HEK293 (cell line): ENCODE data around the gene ATP7A.
A peak's percentile ranks its signal among the peaks of the same experiment; 100 is the strongest.

Experiments used
- CTCF ChIA-PET: fragments of 350-600 bp; formaldehyde crosslinking; extraction: SDS; loops from one replicate; lab custom pipeline; 2021; ENCODE audit warnings: antibody characterized with exemption; lab: Yijun Ruan, JAX
- POLR2A ChIA-PET: fragments of 300-600 bp; formaldehyde crosslinking; extraction: SDS; loops from one replicate; lab custom pipeline; 2020; ENCODE audit warnings: antibody characterized with exemption, inconsistent platforms; lab: Yijun Ruan, JAX
- H3K27ac ChIP-seq: fragments of 200-500 bp; sonication (Bioruptor generic); 2 replicates; pipeline ENCODE4 v1.5.1; 2014; ENCODE audit warnings: low read depth, low read length, control low read depth, inconsistent platforms; ENCODE audit errors: extremely low read depth
- H3K36me3 ChIP-seq, 2 experiments: fragments of 200-500 bp in 1 of 2; sonication (Bioruptor generic) in 1 of 2; 1 replicate in 1 of 2; 2 replicates in 1 of 2; pipeline ENCODE4 v1.5.1; 2014 to 2017; ENCODE audit warnings: inconsistent platforms in 2 of 2, low read length in 2 of 2; ENCODE audit not compliant: control insufficient read depth in 2 of 2, insufficient read depth in 1 of 2
- H3K4me1 ChIP-seq: fragments of 200-500 bp; sonication (Bioruptor generic); 2 replicates; pipeline ENCODE4 v1.5.1; 2014; ENCODE audit warnings: mild to moderate bottlenecking, low read length, inconsistent platforms; ENCODE audit not compliant: control insufficient read depth, insufficient read depth
- H3K4me3 ChIP-seq: 2 replicates; pipeline ENCODE4 v1.5.1; 2011; ENCODE audit warnings: low read depth, mild to moderate bottlenecking, control low read depth, low read length, moderate library complexity
- H3K9me3 ChIP-seq: fragments of 200-500 bp; sonication (Bioruptor generic); 2 replicates; pipeline ENCODE4 v1.5.1; 2014; ENCODE audit warnings: low read depth, low read length, inconsistent platforms; ENCODE audit not compliant: control insufficient read depth, insufficient read depth
- KLF7 ChIP-seq: fragments of 450-650 bp; formaldehyde crosslinking; IDR thresholded peaks from 2 replicates; pipeline ENCODE4 v1.5.1; 2016; ENCODE audit warnings: missing biosample characterization, missing genetic modification characterization, borderline replicate concordance
- MZF1 ChIP-seq: fragments of 450-650 bp; formaldehyde crosslinking; IDR thresholded peaks from 2 replicates; pipeline ENCODE4 v1.5.1; 2017; ENCODE audit warnings: missing biosample characterization, missing genetic modification characterization, borderline replicate concordance
- WT1 ChIP-seq: fragments of 450-650 bp; formaldehyde crosslinking; IDR thresholded peaks from 2 replicates; pipeline ENCODE4 v1.5.1; 2016; ENCODE audit warnings: missing biosample characterization, missing genetic modification characterization
- YY1 ChIP-seq: fragments of 450-650 bp; formaldehyde crosslinking; IDR thresholded peaks from 2 replicates; pipeline ENCODE4 v1.5.1; 2018; ENCODE audit warnings: missing biosample characterization, missing genetic modification characterization
- ZBTB21 ChIP-seq: fragments of 450-650 bp; formaldehyde crosslinking; IDR thresholded peaks from 2 replicates; pipeline ENCODE4 v1.5.1; 2017; ENCODE audit warnings: missing biosample characterization, missing genetic modification characterization
- ZBTB48 ChIP-seq: fragments of 450-650 bp; formaldehyde crosslinking; IDR thresholded peaks from 2 replicates; pipeline ENCODE4 v1.5.1; 2016; ENCODE audit warnings: missing biosample characterization, missing genetic modification characterization
- ZFHX2 ChIP-seq: fragments of 450-650 bp; formaldehyde crosslinking; conservative IDR thresholded peaks from 2 replicates; pipeline ENCODE4 v1.5.1; 2016; ENCODE audit warnings: missing biosample characterization, missing genetic modification characterization
- ZNF202 ChIP-seq: fragments of 450-650 bp; formaldehyde crosslinking; IDR thresholded peaks from 2 replicates; pipeline ENCODE4 v1.5.1; 2016; ENCODE audit warnings: missing biosample characterization, missing genetic modification characterization, borderline replicate concordance
- ZNF37A ChIP-seq: fragments of 450-650 bp; IDR thresholded peaks from 2 replicates; pipeline ENCODE4 v1.5.1; 2018; ENCODE audit warnings: missing biosample characterization, missing genetic modification characterization
- ZNF423 ChIP-seq: fragments of 450-650 bp; formaldehyde crosslinking; IDR thresholded peaks from 2 replicates; pipeline ENCODE4 v1.5.1; 2016; ENCODE audit warnings: missing biosample characterization, missing genetic modification characterization
- ZNF510 ChIP-seq: fragments of 450-650 bp; formaldehyde crosslinking; IDR thresholded peaks from 2 replicates; pipeline ENCODE4 v1.5.1; 2018; ENCODE audit warnings: mild to moderate bottlenecking, missing genetic modification characterization, missing biosample characterization; ENCODE audit not compliant: insufficient replicate concordance
- ZNF530 ChIP-seq: fragments of 450-650 bp; formaldehyde crosslinking; IDR thresholded peaks from 2 replicates; pipeline ENCODE4 v1.5.1; 2016; ENCODE audit warnings: low read depth, missing biosample characterization, missing genetic modification characterization
- ZNF629 ChIP-seq: fragments of 450-650 bp; formaldehyde crosslinking; IDR thresholded peaks from 2 replicates; pipeline ENCODE4 v1.5.1; 2017; ENCODE audit warnings: missing biosample characterization, missing genetic modification characterization
- ZNF791 ChIP-seq: fragments of 450-650 bp; formaldehyde crosslinking; IDR thresholded peaks from 2 replicates; pipeline ENCODE4 v1.5.1; 2016; ENCODE audit warnings: missing biosample characterization, missing genetic modification characterization
- ZSCAN18 ChIP-seq: fragments of 450-650 bp; formaldehyde crosslinking; IDR thresholded peaks from 2 replicates; pipeline ENCODE4 v1.5.1; 2016; ENCODE audit warnings: missing biosample characterization, missing genetic modification characterization
- TF ChIP-seq, protein P1 (sequence below): fragments of 450-650 bp; formaldehyde crosslinking; IDR thresholded peaks from 2 replicates; pipeline ENCODE4 v1.5.1; 2016; ENCODE audit warnings: missing biosample characterization, missing genetic modification characterization
- TF ChIP-seq, protein P2 (sequence below): fragments of 450-650 bp; formaldehyde crosslinking; IDR thresholded peaks from 2 replicates; pipeline ENCODE4 v1.5.0; 2017; ENCODE audit warnings: missing biosample characterization, missing genetic modification characterization, borderline replicate concordance

Gene ATP7A

DNA sequence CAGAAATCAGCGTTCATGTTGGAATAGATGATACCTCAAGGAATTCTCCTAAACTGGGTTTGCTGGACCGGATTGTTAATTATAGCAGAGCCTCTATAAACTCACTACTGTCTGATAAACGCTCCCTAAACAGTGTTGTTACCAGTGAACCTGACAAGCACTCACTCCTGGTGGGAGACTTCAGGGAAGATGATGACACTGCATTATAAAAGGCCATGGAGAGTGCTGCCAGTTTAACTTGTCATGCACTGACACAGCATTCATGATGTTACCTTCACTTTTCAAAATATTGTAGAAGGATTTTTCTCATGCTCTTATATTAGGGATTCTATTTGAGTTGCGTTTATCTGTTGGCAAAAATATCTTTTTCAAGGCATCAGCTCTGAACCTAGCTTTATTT, 135.9 kb downstream of the ATP7A start:
- no peak overlapping the region for H3K27ac ChIP-seq
- H3K36me3 ChIP-seq, result peaks cover 3 to 9% of the 10 kb centered on the region in 2 experiments; a peak in 2 of 3 replicates
- ChIA-PET CTCF (no interaction called here), POLR2A (no interaction called here)
- H3K9me3 ChIP-seq, result no peaks in the 10 kb centered on the region
- H3K4me1 ChIP-seq, result no peaks in the 10 kb centered on the region
- no peak overlapping the region for H3K4me3 ChIP-seq
- TF ChIP-seq WT1, result no peak
- TF ChIP-seq YY1, result no peak
- no peak for TF ChIP-seq ZNF423 (tag by site-specific recombination)
- TF ChIP-seq KLF7 (tag by site-specific recombination), result no peak
- no peak for TF ChIP-seq ZNF37A (tag by site-specific recombination)
- no peak for TF ChIP-seq ZNF530
- TF ChIP-seq ZNF791 (tag by site-specific recombination), result no peak
- TF ChIP-seq ZBTB21 (tag by site-specific recombination), result no peak
- TF ChIP-seq, protein P1, sequence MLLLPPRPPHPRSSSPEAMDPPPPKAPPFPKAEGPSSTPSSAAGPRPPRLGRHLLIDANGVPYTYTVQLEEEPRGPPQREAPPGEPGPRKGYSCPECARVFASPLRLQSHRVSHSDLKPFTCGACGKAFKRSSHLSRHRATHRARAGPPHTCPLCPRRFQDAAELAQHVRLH (tag by site-specific recombination), result no peak
- TF ChIP-seq ZNF510, result no peak
- no peak for TF ChIP-seq ZNF629 (tag by site-specific recombination)
- no peak for TF ChIP-seq ZNF202 (tag by site-specific recombination)
- TF ChIP-seq, protein P2, sequence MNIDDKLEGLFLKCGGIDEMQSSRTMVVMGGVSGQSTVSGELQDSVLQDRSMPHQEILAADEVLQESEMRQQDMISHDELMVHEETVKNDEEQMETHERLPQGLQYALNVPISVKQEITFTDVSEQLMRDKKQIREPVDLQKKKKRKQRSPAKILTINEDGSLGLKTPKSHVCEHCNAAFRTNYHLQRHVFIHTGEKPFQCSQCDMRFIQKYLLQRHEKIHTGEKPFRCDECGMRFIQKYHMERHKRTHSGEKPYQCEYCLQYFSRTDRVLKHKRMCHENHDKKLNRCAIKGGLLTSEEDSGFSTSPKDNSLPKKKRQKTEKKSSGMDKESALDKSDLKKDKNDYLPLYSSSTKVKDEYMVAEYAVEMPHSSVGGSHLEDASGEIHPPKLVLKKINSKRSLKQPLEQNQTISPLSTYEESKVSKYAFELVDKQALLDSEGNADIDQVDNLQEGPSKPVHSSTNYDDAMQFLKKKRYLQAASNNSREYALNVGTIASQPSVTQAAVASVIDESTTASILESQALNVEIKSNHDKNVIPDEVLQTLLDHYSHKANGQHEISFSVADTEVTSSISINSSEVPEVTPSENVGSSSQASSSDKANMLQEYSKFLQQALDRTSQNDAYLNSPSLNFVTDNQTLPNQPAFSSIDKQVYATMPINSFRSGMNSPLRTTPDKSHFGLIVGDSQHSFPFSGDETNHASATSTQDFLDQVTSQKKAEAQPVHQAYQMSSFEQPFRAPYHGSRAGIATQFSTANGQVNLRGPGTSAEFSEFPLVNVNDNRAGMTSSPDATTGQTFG, result no peak

DNA sequence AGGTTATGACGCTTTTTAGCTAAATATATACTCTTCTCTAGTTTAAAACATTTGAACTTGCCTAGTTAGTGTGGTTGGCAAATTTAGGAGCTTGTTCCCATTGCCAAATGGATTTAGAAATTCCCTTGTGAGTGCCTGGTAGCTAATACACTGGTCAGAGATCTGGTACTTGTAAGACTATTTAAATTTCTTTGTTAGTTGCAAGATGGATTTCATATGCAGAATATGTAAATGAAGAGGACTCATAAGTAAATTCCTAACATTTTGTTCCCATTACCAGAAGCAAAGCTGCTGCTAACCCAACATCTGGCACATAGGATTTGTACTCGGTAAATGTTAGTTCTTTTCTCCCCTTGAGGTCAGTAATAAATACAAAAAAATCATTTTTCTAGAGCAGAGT, 137.6 kb downstream of the ATP7A start:
- H3K4me3 ChIP-seq, result no peak overlapping the region
- POLR2A ChIA-PET, result no interaction called here
- CTCF ChIA-PET, result interaction anchor here (0.7 to 0.9 kb wide), 2 partner anchors 58 to 1034 kb away, joined by 3 to 4 read pairs; no protein-coding TSS in a partner anchor
- TF ChIP-seq ZFHX2 (tag by site-specific recombination) (no peak), ZBTB48 (tag by site-specific recombination) (no peak), ZSCAN18 (no peak)
- peaks cover 3 to 6% of the 10 kb centered on the region in 2 experiments; a peak in 2 of 3 replicates for H3K36me3 ChIP-seq
- H3K27ac ChIP-seq, result no peak overlapping the region
- H3K4me1 ChIP-seq, result no peaks in the 10 kb centered on the region
- H3K9me3 ChIP-seq, result no peaks in the 10 kb centered on the region

DNA sequence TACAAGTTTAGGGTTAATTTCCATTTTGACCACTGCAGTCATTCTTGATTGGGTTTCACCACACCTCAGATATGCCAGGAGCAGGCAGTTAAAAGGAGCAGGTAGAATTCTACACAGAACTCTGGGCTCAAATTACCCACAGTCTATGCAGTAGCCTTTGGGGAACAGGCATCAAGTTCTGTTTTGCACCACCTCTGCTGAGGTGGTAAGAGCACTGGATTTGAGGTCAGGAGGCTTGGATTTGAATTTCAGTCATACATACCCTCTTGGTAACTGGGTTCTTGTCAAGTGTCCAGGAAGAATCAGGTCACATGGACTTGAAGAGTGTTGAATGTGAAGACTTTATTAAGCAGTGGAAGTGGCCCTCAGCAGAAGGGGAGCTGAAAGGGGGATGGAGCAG, 153.2 kb downstream of the ATP7A start:
- TF ChIP-seq MZF1 (tag by site-specific recombination) (peak; percentile 20; the same call in 1 of the 2 replicates), ZSCAN18 (no peak)
- H3K4me1 ChIP-seq, result no peaks in the 10 kb centered on the region
- H3K4me3 ChIP-seq, result no peak overlapping the region
- no peaks in the 10 kb centered on the region for H3K36me3 ChIP-seq
- CTCF ChIA-PET, result no interaction called here
- POLR2A ChIA-PET, result no interaction called here
- H3K27ac ChIP-seq, result no peak overlapping the region
- no peaks in the 10 kb centered on the region; the same call in 1 of the 2 replicates for H3K9me3 ChIP-seq
